Chondrocyte (in vitro differentiated cells): ENCODE results near the gene PAX5. TPM values are rescaled to one million over a fixed set of nuclear protein-coding genes. Genes with fewer than 3 reads are reported as not detected.

Experiments
- DNase-seq: peaks from one replicate; pipeline ENCODE4 v3.0.0; 2021; ENCODE audit warnings: mixed read lengths, low spot score
- H3K27ac Mint-ChIP-seq: one replicate; pipeline ENCODE4 v1.8.0; 2021; ENCODE audit warnings: mild to moderate bottlenecking, moderate library complexity, mixed read lengths; ENCODE audit not compliant: unreplicated experiment
- H3K27me3 Mint-ChIP-seq: 2 replicates; pipeline ENCODE4 v1.8.0; 2021; ENCODE audit warnings: low read depth, mixed read lengths
- H3K36me3 Mint-ChIP-seq: 2 replicates; pipeline ENCODE4 v1.8.0; 2021; ENCODE audit warnings: low read depth, mixed read lengths
- H3K4me1 Mint-ChIP-seq: 2 replicates; pipeline ENCODE4 v1.8.0; 2021; ENCODE audit warnings: low read depth, mild to moderate bottlenecking, mixed read lengths
- H3K4me3 Mint-ChIP-seq: one replicate; pipeline ENCODE4 v1.8.0; 2021; ENCODE audit warnings: mild to moderate bottlenecking, moderate library complexity, mixed read lengths; ENCODE audit not compliant: unreplicated experiment
- H3K9me3 Mint-ChIP-seq: 2 replicates; pipeline ENCODE4 v1.8.0; 2021; ENCODE audit warnings: low read depth, mixed read lengths
- CTCF ChIP-seq: fragments of 200-600 bp; sonication (generic); IDR thresholded peaks from 2 replicates; pipeline ENCODE4 v1.5.0; 2021; ENCODE audit warnings: antibody characterized with exemption, mild to moderate bottlenecking, moderate library complexity
- total RNA-seq: library from RNA; stranded (reverse); gene quantifications from 3 replicates; pipeline ENCODE4 v1.2.1, GENCODE V29; 2021

PAX5 gene
- total RNA-seq, 1 donor from 2014 or later, result not detected

DNA sequence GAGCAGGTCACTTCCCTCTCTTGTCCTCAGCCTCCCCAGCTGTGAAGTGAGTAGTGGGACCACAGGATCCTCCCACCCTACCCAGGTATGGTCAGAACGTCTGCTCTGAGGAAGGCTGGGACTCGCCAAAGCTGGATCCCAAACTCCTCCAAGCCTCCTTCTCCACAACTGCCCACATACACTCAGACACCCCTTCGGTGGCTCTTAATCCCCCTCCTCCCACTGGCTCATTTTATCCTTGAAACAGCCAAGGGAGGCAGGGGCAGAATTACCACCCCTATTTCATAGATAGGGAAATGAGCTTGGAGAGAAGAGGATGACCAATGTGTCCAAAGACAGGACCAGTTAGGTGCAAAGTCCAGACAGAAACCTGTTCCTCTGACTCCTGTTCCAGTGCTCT lies 121.4 kb downstream of the PAX5 start:
- Mint-ChIP-seq H3K4me3 (no peak overlapping the region), H3K36me3 (no peaks in the 10 kb centered on the region)

DNA sequence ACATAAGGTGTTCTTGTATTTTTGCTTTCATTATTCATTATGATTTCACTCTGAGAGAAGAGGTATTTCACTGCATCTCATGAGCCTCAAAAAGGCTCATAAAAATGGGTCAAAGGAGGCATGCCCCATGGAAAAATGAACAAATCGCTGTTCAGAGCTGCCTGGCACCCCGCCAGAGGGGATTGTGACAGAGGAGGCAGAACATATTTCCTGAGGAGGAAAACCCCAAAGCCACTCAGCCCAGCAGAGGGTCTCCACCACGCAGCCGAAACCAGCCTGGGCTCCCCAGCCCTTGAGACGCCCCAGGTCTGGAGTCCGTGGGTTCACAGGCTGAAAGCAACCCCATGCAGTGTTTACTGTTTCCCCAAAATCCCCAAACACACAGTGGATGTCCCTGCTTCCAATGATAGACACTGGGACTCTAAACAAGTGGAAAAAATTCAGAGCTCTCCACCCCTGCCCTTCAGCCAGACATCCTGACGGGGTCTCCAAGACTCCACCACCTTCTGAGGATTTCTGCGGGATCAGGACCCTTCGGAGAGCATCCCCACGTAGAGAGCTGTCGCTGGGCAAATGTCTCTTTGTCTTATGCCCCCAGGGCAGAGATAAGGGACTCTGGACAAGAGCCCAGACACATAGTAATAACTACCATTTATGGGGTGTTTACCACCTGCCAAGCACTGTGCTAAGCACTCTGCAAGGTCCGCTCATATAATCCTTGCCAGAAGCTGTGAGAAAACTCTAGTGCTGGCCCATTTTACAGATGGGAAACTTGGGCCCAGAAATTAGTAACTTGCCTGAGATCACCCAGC lies 122.3 kb downstream of the PAX5 start:
- H3K36me3 Mint-ChIP-seq, result no peaks in the 10 kb centered on the region
- TF ChIP-seq CTCF, result no peak
- DNase-seq, result no peak
- no peak overlapping the region for H3K27ac Mint-ChIP-seq
- H3K27me3 Mint-ChIP-seq, result peaks cover 48% of the 10 kb centered on the region
- no peaks in the 10 kb centered on the region for H3K4me1 Mint-ChIP-seq
- peaks cover 2% of the 10 kb centered on the region for H3K9me3 Mint-ChIP-seq
- H3K4me3 Mint-ChIP-seq, result no peak overlapping the region

More for the DNA sequence above, 121.4 kb downstream of the PAX5 start:
- Mint-ChIP-seq H3K4me1 (no peaks in the 10 kb centered on the region), H3K9me3 (peaks cover 2% of the 10 kb centered on the region), H3K27me3 (peaks cover 40% of the 10 kb centered on the region), H3K27ac (no peak overlapping the region)
- TF ChIP-seq CTCF, result no peak
- DNase-seq, result no peak

GRCh38 chr9:36911037-36911436 lies 123.0 kb downstream of the PAX5 start:
- peaks cover 56% of the 10 kb centered on the region for H3K27me3 Mint-ChIP-seq
- H3K27ac Mint-ChIP-seq, result no peak overlapping the region
- H3K4me1 Mint-ChIP-seq, result no peaks in the 10 kb centered on the region
- no peaks in the 10 kb centered on the region for H3K9me3 Mint-ChIP-seq
- no peak for TF ChIP-seq CTCF
- H3K4me3 Mint-ChIP-seq, result no peak overlapping the region
- no peaks in the 10 kb centered on the region for H3K36me3 Mint-ChIP-seq
- DNase-seq, result no peak

GRCh38 chr9:36906492-36906891 lies 127.6 kb downstream of the PAX5 start:
- no peak overlapping the region for H3K27ac Mint-ChIP-seq
- no peak for TF ChIP-seq CTCF
- no peak overlapping the region for H3K4me3 Mint-ChIP-seq
- no peaks in the 10 kb centered on the region for H3K4me1 Mint-ChIP-seq
- DNase-seq, result no peak
- no peaks in the 10 kb centered on the region for H3K36me3 Mint-ChIP-seq
- no peaks in the 10 kb centered on the region for H3K9me3 Mint-ChIP-seq
- H3K27me3 Mint-ChIP-seq, result peaks cover 83% of the 10 kb centered on the region

DNA sequence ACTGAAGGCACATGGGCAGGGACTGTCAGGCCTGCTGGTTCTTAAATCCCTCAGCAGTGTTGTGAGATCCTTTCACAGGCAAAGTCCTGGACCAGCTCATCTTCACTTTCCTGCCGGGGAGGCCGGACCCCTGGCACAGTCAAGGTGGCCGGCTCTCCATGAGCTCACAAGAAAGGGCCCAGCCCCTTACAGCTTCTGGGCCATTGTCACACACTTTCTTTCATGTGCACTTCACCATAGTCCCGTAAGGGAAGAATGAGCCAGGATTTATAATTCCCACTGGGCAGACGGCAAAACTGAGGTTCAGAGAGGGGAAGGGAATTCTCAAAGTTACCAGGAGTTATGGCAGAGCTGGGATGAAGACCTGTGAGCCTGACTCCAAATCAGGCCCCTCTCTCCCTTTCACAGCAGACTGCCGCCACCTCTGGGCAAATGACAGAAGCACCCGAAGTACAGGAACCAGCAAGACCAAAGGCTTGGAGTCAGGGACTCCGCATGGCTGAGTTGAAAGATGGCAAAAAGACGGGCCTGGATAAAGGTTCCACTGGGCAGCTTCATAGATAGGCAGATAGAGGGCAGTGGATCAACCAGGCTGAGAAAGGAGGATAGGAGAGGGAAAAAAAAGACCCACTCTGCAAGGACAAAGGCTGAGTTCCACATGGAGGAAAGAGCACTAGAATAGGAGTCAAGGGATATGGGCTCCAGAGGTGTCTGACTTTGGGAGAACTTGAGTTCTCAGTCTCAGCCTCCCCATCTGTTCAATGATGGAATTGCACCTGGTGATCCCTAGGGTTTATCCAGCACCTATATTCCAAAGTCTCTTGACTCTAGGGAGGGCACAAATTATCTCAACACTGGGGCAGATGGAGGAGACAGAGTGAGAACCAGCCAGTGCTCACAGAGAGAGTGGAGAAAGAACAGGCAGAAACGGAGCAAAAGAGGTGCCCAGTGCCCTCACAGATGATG lies 128.7 kb downstream of the PAX5 start:
- no peak for DNase-seq
- Mint-ChIP-seq H3K4me3 (no peak overlapping the region), H3K9me3 (no peaks in the 10 kb centered on the region), H3K36me3 (no peaks in the 10 kb centered on the region), H3K27ac (no peak overlapping the region), H3K27me3 (peaks cover 83% of the 10 kb centered on the region), H3K4me1 (no peaks in the 10 kb centered on the region)
- peak; percentile 21 for TF ChIP-seq CTCF
